CD14-positive monocyte (primary cell): ENCODE measurements around the gene CALY. TPM values are rescaled to one million over a fixed set of nuclear protein-coding genes. Genes with fewer than 3 reads are reported as not detected.

ENCODE experiments used
- DNase-seq, 3 donors: peaks; one replicate each; pipeline ENCODE4 v3.0.0-alpha.2; 2011 to 2022
- H2AFZ ChIP-seq: 2 replicates; pipeline ENCODE4 v1.6.0; 2012; ENCODE audit warnings: mild to moderate bottlenecking, low read depth, low read length, inconsistent platforms; ENCODE audit not compliant: insufficient read depth, poor library complexity, severe bottlenecking
- H3K27ac ChIP-seq, 2 donors: 1 replicate in 1 of 2; 2 replicates in 1 of 2; pipeline ENCODE4 v1.5.1; 2012 to 2013; ENCODE audit warnings: low read length in 2 of 2, control low read depth in 1 of 2, inconsistent platforms in 1 of 2, low read depth in 1 of 2, mild to moderate bottlenecking in 1 of 2
- H3K27me3 ChIP-seq, 2 donors: one replicate each; pipeline versions ENCODE4 v1.6.0 to v1.6.1; 2011 to 2013; ENCODE audit warnings: low read length in 2 of 2; ENCODE audit not compliant: control insufficient read depth in 2 of 2, insufficient read depth in 2 of 2
- H3K36me3 ChIP-seq, 2 donors: replicated peaks in 1 of 2; 1 replicate in 1 of 2; 2 replicates in 1 of 2; pipeline versions ENCODE4 v1.5.1 to v1.6.1; 2012 to 2013; ENCODE audit warnings: low read length in 2 of 2, control low read depth in 1 of 2, inconsistent platforms in 1 of 2, mild to moderate bottlenecking in 1 of 2; ENCODE audit not compliant: insufficient read depth in 2 of 2, control insufficient read depth in 1 of 2
- H3K4me1 ChIP-seq, 2 donors: 1 replicate in 1 of 2; 2 replicates in 1 of 2; pipeline versions ENCODE4 v1.5.1 to v1.6.1; 2012 to 2013; ENCODE audit warnings: low read length in 2 of 2, control low read depth in 1 of 2, inconsistent platforms in 1 of 2, mild to moderate bottlenecking in 1 of 2, moderate library complexity in 1 of 2; ENCODE audit not compliant: insufficient read depth in 2 of 2, control insufficient read depth in 1 of 2
- H3K4me2 ChIP-seq: replicated peaks from 2 replicates; pipeline ENCODE3; 2012; ENCODE audit warnings: low read length, moderate library complexity, mild to moderate bottlenecking; ENCODE audit not compliant: poor library complexity, severe bottlenecking; ENCODE audit errors: extremely low read depth
- H3K4me3 ChIP-seq, 3 experiments: fragments of 200-600 bp in 1 of 3; sonication (generic) in 1 of 3; replicated peaks in 1 of 3; 1 replicate in 2 of 3; 2 replicates in 1 of 3; pipeline ENCODE4 v1.5.1; 2011 to 2013; ENCODE audit warnings: low read length in 3 of 3, mild to moderate bottlenecking in 3 of 3, control low read depth in 2 of 3, low read depth in 2 of 3, inconsistent platforms in 1 of 3, moderate library complexity in 1 of 3
- H3K79me2 ChIP-seq: 2 replicates; pipeline ENCODE4 v1.6.0; 2012; ENCODE audit warnings: mild to moderate bottlenecking, control low read depth, inconsistent platforms, low read length, moderate library complexity; ENCODE audit not compliant: insufficient read depth
- H3K9ac ChIP-seq: 2 replicates; pipeline ENCODE4 v1.6.0; 2017; ENCODE audit warnings: low read length, mild to moderate bottlenecking; ENCODE audit not compliant: insufficient read depth, poor library complexity, severe bottlenecking
- H3K9me3 ChIP-seq, 2 donors: replicated peaks in 1 of 2; 1 replicate in 1 of 2; 2 replicates in 1 of 2; pipeline versions ENCODE4 v1.5.1 to v1.6.1; 2012 to 2013; ENCODE audit warnings: low read length in 2 of 2, control low read depth in 1 of 2; ENCODE audit not compliant: control insufficient read depth in 1 of 2, insufficient read depth in 1 of 2
- H4K20me1 ChIP-seq: 2 replicates; pipeline ENCODE4 v1.6.0; 2012; ENCODE audit warnings: mild to moderate bottlenecking, low read length, control low read depth, moderate library complexity; ENCODE audit not compliant: insufficient read depth
- H3K27ac Mint-ChIP-seq, 7 donors: one replicate each; pipeline ENCODE4 v1.8.0; 2020; ENCODE audit warnings: mild to moderate bottlenecking in 7 of 7, mixed read lengths in 7 of 7, moderate library complexity in 6 of 7, inconsistent platforms in 2 of 7
- H3K27me3 Mint-ChIP-seq, 3 donors: one replicate each; pipeline ENCODE4 v1.8.0; 2021 to 2022; ENCODE audit warnings: low read depth in 3 of 3, mild to moderate bottlenecking in 3 of 3, mixed read lengths in 3 of 3, moderate library complexity in 3 of 3, inconsistent platforms in 1 of 3
- H3K36me3 Mint-ChIP-seq, 2 donors: one replicate each; pipeline ENCODE4 v1.8.0; 2020; ENCODE audit warnings: mixed read lengths in 2 of 2, inconsistent platforms in 1 of 2, mild to moderate bottlenecking in 1 of 2
- H3K4me1 Mint-ChIP-seq: one replicate; pipeline ENCODE4 v1.8.0; 2020; ENCODE audit warnings: mild to moderate bottlenecking, mixed read lengths
- H3K4me3 Mint-ChIP-seq, 2 donors: one replicate each; pipeline ENCODE4 v1.8.0; 2020; ENCODE audit warnings: mild to moderate bottlenecking in 2 of 2, mixed read lengths in 2 of 2, moderate library complexity in 1 of 2
- H3K9me3 Mint-ChIP-seq, 7 donors: one replicate each; pipeline ENCODE4 v1.8.0; 2020 to 2022; ENCODE audit warnings: mixed read lengths in 7 of 7, mild to moderate bottlenecking in 6 of 7, moderate library complexity in 6 of 7, inconsistent platforms in 2 of 7
- WGBS: methylation state at CpG from one replicate; pipeline ENCODE4 v1.1.5; 2013; ENCODE audit warnings: missing lambda C conversion rate; ENCODE audit not compliant: insufficient coverage; 5-methylcytosine and 5-hydroxymethylcytosine counted together
- intact Hi-C, 2 donors: fragments of 100-400 bp; cut with micrococcal nuclease; formaldehyde crosslinking; loops; one replicate each; pipeline versions ENCODE4 v1.15.0 to v1.15.1; 2023
- polyA plus RNA-seq, 3 donors: library from polyadenylated mRNA; depleted of rRNA in 1 of 3; unstranded in 2 of 3; stranded (reverse) in 1 of 3; fragments of 300-500 nt in 2 of 3; fragments of >200 nt in 1 of 3; fragmentation: Illumina TruSeq in 2 of 3; gene quantifications; 1 replicate in 2 of 3; 2 replicates in 1 of 3; pipeline ENCODE4 v1.2.3, GENCODE V29; 2012 to 2021
- TF ChIP-seq, protein P1 (sequence below): fragments of 200-600 bp; IDR thresholded peaks from one replicate; pipeline ENCODE4 v1.8.0; 2022; ENCODE audit warnings: antibody characterized with exemption, mild to moderate bottlenecking

CALY gene
- polyA plus RNA-seq, 3 donors, result not detected

DNA sequence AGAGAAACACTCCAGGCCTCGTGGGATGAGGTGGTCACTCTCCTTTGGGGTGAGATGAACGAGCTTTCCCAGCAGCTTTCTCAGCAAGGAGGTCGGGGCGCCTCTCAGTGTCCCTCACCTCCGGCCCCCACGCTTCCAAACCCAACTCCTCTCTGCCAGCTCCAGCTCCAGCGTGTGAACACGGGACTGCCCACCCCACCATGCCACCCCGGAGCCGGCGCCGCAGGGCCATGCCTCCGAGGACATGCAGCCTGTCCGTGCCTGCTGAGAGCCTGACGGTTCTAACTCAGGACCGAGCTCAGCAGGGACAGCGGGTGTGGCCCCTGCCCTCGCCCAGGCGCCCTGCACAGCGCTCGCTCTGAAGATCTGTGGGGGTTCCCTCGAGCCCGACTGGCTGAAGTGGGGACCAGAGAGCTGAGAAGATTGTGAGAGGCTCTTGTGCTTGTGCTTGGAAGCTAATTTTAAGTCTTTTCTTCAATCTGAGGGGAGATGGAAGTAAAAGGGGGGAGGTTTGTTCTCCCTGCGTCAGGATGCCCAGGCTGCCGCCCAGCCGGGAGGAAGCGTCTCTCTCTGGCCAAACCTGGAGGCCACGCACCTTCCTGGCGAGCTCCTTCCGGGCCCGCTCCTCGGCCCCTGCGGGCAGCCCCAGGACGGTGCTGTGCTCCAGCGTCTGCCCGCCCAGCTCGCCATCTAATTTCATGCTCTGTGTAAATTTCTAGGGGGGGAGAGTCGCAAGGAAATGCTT lies 54.9 kb downstream of the CALY start:
- intact Hi-C loops, result no loop called here
- no peak overlapping the region for H3K27ac ChIP-seq
- Mint-ChIP-seq H3K4me3 (no peak overlapping the region), H3K4me1 (peaks cover 39% of the 10 kb centered on the region), H3K9me3 (no peaks in the 10 kb centered on the region), H3K27ac (peak overlapping the region in 5 of 7 donors; percentile 19 to 74 (median 35)), H3K27me3 (no peaks in the 10 kb centered on the region), H3K36me3 (peaks cover 61 to 70% of the 10 kb centered on the region in 2 donors)
- DNase-seq, result no peak
- WGBS, result 94% methylated on average over 24 of the region's 38 CpGs
- peaks cover 57 to 63% of the 10 kb centered on the region in 2 donors for H3K36me3 ChIP-seq
- H3K4me3 ChIP-seq, result no peak overlapping the region
- TF ChIP-seq, protein P1, sequence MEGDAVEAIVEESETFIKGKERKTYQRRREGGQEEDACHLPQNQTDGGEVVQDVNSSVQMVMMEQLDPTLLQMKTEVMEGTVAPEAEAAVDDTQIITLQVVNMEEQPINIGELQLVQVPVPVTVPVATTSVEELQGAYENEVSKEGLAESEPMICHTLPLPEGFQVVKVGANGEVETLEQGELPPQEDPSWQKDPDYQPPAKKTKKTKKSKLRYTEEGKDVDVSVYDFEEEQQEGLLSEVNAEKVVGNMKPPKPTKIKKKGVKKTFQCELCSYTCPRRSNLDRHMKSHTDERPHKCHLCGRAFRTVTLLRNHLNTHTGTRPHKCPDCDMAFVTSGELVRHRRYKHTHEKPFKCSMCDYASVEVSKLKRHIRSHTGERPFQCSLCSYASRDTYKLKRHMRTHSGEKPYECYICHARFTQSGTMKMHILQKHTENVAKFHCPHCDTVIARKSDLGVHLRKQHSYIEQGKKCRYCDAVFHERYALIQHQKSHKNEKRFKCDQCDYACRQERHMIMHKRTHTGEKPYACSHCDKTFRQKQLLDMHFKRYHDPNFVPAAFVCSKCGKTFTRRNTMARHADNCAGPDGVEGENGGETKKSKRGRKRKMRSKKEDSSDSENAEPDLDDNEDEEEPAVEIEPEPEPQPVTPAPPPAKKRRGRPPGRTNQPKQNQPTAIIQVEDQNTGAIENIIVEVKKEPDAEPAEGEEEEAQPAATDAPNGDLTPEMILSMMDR, result no peak
- peaks cover 46 to 48% of the 10 kb centered on the region in 2 donors for H3K4me1 ChIP-seq
- no peaks in the 10 kb centered on the region for H3K27me3 ChIP-seq
- H4K20me1 ChIP-seq, result peaks cover 14% of the 10 kb centered on the region
- no peak overlapping the region for H3K9ac ChIP-seq
- H3K79me2 ChIP-seq, result peaks cover 6% of the 10 kb centered on the region
- H3K9me3 ChIP-seq, result no peaks in the 10 kb centered on the region
- H3K4me2 ChIP-seq, result no peak overlapping the region
- H2AFZ ChIP-seq, result no peak overlapping the region

DNA sequence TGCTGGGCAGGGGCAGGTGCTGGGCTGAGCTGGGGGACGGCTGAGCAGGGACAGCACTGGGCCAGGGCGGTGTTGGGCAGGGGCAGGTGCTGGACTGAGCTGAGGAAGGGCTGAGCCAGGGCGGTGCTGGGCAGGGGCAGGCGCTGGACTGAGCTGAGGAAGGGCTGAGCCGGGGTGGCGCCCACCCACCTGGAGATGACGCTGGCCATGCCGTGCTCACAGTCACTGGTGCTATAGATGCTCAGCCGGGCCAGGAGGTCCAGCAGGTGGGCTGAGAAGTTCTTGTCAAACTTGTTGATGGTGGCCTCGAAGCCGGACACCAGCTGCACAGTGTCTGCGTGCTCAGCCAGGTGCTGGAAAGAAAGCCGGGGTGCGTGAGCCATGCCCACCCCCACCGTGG lies 55.6 kb downstream of the CALY start:
- Histone ChIP-seq H3K79me2 (peaks cover 11% of the 10 kb centered on the region), H3K4me2 (no peak overlapping the region), H2AFZ (no peak overlapping the region), H3K4me3 (no peak overlapping the region), H3K36me3 (peaks cover 50 to 56% of the 10 kb centered on the region in 2 donors), H4K20me1 (peaks cover 13% of the 10 kb centered on the region), H3K27ac (peak overlapping the region in 1 of 2 donors; percentile 99), H3K4me1 (peaks cover 50 to 56% of the 10 kb centered on the region in 2 donors), H3K9ac (no peak overlapping the region), H3K27me3 (no peaks in the 10 kb centered on the region), H3K9me3 (no peaks in the 10 kb centered on the region)
- 95% methylated on average over 8 of the region's 15 CpGs for WGBS
- intact Hi-C loops, result no loop called here
- peaks cover 53 to 63% of the 10 kb centered on the region in 2 donors for H3K36me3 Mint-ChIP-seq
- TF ChIP-seq, protein P1, result no peak
- no peak overlapping the region for H3K4me3 Mint-ChIP-seq
- H3K9me3 Mint-ChIP-seq, result no peaks in the 10 kb centered on the region
- H3K27me3 Mint-ChIP-seq, result peaks cover 0 to 4% (median 1%) of the 10 kb centered on the region in 3 donors
- DNase-seq, result no peak
- H3K27ac Mint-ChIP-seq, result peak overlapping the region in 3 of 7 donors; percentile 40 to 100 (median 41)
- peaks cover 42% of the 10 kb centered on the region for H3K4me1 Mint-ChIP-seq
